Measurements from ENCODE around the gene GGCX. TPM values are rescaled to one million over a fixed set of nuclear protein-coding genes. Genes with fewer than 3 reads are reported as not detected.

The GGCX gene
- total RNA-seq, 2 donors from 2014 or later: 74.5 to 89.5 TPM

DNA sequence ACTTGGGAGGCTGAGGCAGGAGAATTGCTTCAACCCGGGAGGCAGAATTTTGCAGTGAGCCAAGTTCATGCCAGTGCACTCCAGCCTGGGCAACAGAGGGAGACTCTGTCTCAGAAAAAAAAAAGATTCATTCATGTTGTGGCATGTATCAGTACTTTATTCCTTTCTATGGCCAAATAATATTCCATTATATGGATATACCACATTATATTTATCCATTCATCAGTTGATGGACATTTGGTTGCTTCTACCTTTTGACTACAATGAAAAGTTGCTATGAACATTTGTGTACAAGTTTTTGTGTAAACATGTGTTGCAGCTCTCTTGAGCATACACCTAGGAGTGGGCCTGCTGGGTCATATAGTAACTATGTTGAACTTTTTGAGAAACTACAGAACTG lies 31.5 kb downstream of the GGCX start:
- H3K4me3 Mint-ChIP-seq: no peak overlapping the region
- Histone ChIP-seq H3K27me3 (ENCODE audit: control insufficient read depth, insufficient read depth, low read length, poor library complexity, severe bottlenecking) (no peaks in the 10 kb centered on the region), H3K9me3 (ENCODE audit: control insufficient read depth, low read length) (no peaks in the 10 kb centered on the region), H3K27ac (ENCODE audit: low read depth, low read length) (no peak overlapping the region), H3K36me3 (ENCODE audit: control insufficient read depth, insufficient read depth, low read length) (no peaks in the 10 kb centered on the region), H3K4me1 (ENCODE audit: control insufficient read depth, insufficient read depth, low read length) (peaks cover 4% of the 10 kb centered on the region), H3K9ac (ENCODE audit: extremely low read depth, low read length, poor library complexity, severe bottlenecking) (no peak overlapping the region), H3K4me3 (ENCODE audit: low read length) (no peak overlapping the region)
- no peaks in the 10 kb centered on the region for H3K27me3 Mint-ChIP-seq (ENCODE audit: insufficient read depth)
- 94 to 100% methylated on average over 1 of the region's 1 CpG for WGBS, 2 experiments (ENCODE audit: insufficient coverage in 1 of 2, insufficient read length in 1 of 2)
- peaks cover 9% of the 10 kb centered on the region for H3K4me1 Mint-ChIP-seq
- peaks cover 6% of the 10 kb centered on the region for H3K9me3 Mint-ChIP-seq
- no peak for DNase-seq
- H3K36me3 Mint-ChIP-seq (ENCODE audit: low read depth): no peaks in the 10 kb centered on the region
- H3K27ac Mint-ChIP-seq: no peak overlapping the region
- TF ChIP-seq, protein P1, sequence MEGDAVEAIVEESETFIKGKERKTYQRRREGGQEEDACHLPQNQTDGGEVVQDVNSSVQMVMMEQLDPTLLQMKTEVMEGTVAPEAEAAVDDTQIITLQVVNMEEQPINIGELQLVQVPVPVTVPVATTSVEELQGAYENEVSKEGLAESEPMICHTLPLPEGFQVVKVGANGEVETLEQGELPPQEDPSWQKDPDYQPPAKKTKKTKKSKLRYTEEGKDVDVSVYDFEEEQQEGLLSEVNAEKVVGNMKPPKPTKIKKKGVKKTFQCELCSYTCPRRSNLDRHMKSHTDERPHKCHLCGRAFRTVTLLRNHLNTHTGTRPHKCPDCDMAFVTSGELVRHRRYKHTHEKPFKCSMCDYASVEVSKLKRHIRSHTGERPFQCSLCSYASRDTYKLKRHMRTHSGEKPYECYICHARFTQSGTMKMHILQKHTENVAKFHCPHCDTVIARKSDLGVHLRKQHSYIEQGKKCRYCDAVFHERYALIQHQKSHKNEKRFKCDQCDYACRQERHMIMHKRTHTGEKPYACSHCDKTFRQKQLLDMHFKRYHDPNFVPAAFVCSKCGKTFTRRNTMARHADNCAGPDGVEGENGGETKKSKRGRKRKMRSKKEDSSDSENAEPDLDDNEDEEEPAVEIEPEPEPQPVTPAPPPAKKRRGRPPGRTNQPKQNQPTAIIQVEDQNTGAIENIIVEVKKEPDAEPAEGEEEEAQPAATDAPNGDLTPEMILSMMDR (conservative IDR thresholded peaks at IDR 0.05): no peak

DNA sequence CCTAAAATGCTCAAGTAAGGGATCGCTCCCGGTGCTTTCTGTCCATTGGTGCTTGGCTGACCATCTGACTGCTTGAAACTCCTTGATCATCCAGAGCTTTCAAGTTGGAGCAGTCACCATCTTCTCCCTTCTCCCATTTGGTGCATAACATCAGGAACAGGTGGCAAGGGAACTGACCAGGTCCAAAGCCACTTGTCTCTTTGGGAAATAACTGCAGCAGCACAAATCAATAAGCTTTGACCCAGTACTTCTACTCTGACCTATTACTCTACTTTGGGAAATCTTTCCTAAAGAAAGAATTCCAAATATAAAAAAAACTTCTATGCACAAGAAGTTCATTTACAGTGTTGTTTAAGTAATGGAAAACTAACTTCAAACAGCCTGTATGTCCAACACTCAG lies 32.9 kb downstream of the GGCX start:
- H3K27ac ChIP-seq (ENCODE audit: low read depth, low read length): no peak overlapping the region
- no peaks in the 10 kb centered on the region for H3K36me3 ChIP-seq (ENCODE audit: control insufficient read depth, insufficient read depth, low read length)
- no peaks in the 10 kb centered on the region for H3K9me3 ChIP-seq (ENCODE audit: control insufficient read depth, low read length)
- H3K4me3 ChIP-seq (ENCODE audit: low read length): no peak overlapping the region
- H3K4me3 Mint-ChIP-seq: no peak overlapping the region
- peaks cover 22% of the 10 kb centered on the region for H3K4me1 Mint-ChIP-seq
- no peaks in the 10 kb centered on the region for H3K27me3 Mint-ChIP-seq (ENCODE audit: insufficient read depth)
- H3K27me3 ChIP-seq (ENCODE audit: control insufficient read depth, insufficient read depth, low read length, poor library complexity, severe bottlenecking): no peaks in the 10 kb centered on the region
- peaks cover 10% of the 10 kb centered on the region for H3K4me1 ChIP-seq (ENCODE audit: control insufficient read depth, insufficient read depth, low read length)
- no peak overlapping the region for H3K27ac Mint-ChIP-seq
- no peak overlapping the region for H3K9ac ChIP-seq (ENCODE audit: extremely low read depth, low read length, poor library complexity, severe bottlenecking)
- no peaks in the 10 kb centered on the region for H3K36me3 Mint-ChIP-seq (ENCODE audit: low read depth)
- TF ChIP-seq, protein P1 (conservative IDR thresholded peaks at IDR 0.05): no peak
- 91 to 93% methylated on average over 2 of the region's 2 CpGs for WGBS, 2 experiments (ENCODE audit: insufficient coverage in 1 of 2, insufficient read length in 1 of 2)
- no peak for DNase-seq
- peaks cover 6% of the 10 kb centered on the region for H3K9me3 Mint-ChIP-seq

GRCh38 chr2:85527787-85528186 lies 33.5 kb downstream of the GGCX start:
- Histone ChIP-seq H3K27ac (ENCODE audit: low read depth, low read length) (no peak overlapping the region), H3K4me1 (ENCODE audit: control insufficient read depth, insufficient read depth, low read length) (peaks cover 10% of the 10 kb centered on the region), H3K9me3 (ENCODE audit: control insufficient read depth, low read length) (no peaks in the 10 kb centered on the region), H3K4me3 (ENCODE audit: low read length) (no peak overlapping the region), H3K36me3 (ENCODE audit: control insufficient read depth, insufficient read depth, low read length) (no peaks in the 10 kb centered on the region), H3K9ac (ENCODE audit: extremely low read depth, low read length, poor library complexity, severe bottlenecking) (no peak overlapping the region), H3K27me3 (ENCODE audit: control insufficient read depth, insufficient read depth, low read length, poor library complexity, severe bottlenecking) (no peaks in the 10 kb centered on the region)
- TF ChIP-seq, protein P1 (conservative IDR thresholded peaks at IDR 0.05): no peak
- Mint-ChIP-seq H3K9me3 (peaks cover 6% of the 10 kb centered on the region), H3K27me3 (ENCODE audit: insufficient read depth) (no peaks in the 10 kb centered on the region), H3K4me1 (peaks cover 27% of the 10 kb centered on the region), H3K4me3 (no peak overlapping the region), H3K36me3 (ENCODE audit: low read depth) (no peaks in the 10 kb centered on the region), H3K27ac (no peak overlapping the region)
- no peak for DNase-seq
